PC-3 (cell line): Measurements from ENCODE around the gene ERI3. TPM values are rescaled to one million over a fixed set of nuclear protein-coding genes. Genes with fewer than 3 reads are reported as not detected.
A peak's percentile ranks its signal among the peaks of the same experiment; 100 is the strongest.

ENCODE experiments used
- ATAC-seq: fragments of 200-7000 bp; cut with Tn5 transposase; 2 replicates; pipeline ENCODE4 v1.9.1; 2020; ENCODE audit warnings: mild to moderate bottlenecking, moderate library complexity
- BruUV-seq: library from RNA; stranded (reverse); fragments of 400-500 nt; replicated peaks from 2 replicates; lab custom pipeline; 2021; lab: Mats Ljungman, UMichigan
- CTCF ChIA-PET: fragments of 300-600 bp; sonication (Branson Sonifier 250); formaldehyde crosslinking; loops from one replicate; lab custom pipeline; 2022; ENCODE audit warnings: antibody characterized with exemption; lab: Charles Lee
- POLR2A ChIA-PET: fragments of 300-600 bp; sonication (Branson Sonifier 250); formaldehyde crosslinking; loops from one replicate; lab custom pipeline; 2022; ENCODE audit warnings: antibody characterized with exemption; ENCODE audit not compliant: unreplicated experiment; lab: Charles Lee
- DNase-seq: peaks from one replicate; pipeline ENCODE4 v3.0.0-alpha.2; 2015
- H2AFZ ChIP-seq: fragments of 300-600 bp; sonication (generic); 2 replicates; pipeline ENCODE4 v1.6.0; 2016; ENCODE audit warnings: antibody characterized with exemption, low read length
- H3F3A ChIP-seq: fragments of 300-600 bp; sonication (generic); one replicate; pipeline ENCODE4 v1.6.0; 2017; ENCODE audit warnings: antibody characterized with exemption, low read length, control low read depth, mild to moderate bottlenecking; ENCODE audit not compliant: unreplicated experiment
- H3K27ac ChIP-seq: fragments of 300-600 bp; sonication (generic); 2 replicates; pipeline ENCODE4 v1.5.1; 2016; ENCODE audit warnings: mild to moderate bottlenecking, low read length
- H3K27me3 ChIP-seq: fragments of 300-600 bp; sonication (generic); 2 replicates; pipeline ENCODE4 v1.6.1; 2016; ENCODE audit warnings: low read length, mixed read lengths
- H3K36me3 ChIP-seq: fragments of 300-600 bp; sonication (generic); 2 replicates; pipeline ENCODE4 v1.6.1; 2016; ENCODE audit warnings: low read depth, mixed run types, low read length, mixed read lengths
- H3K4me1 ChIP-seq: fragments of 300-600 bp; sonication (generic); 2 replicates; pipeline ENCODE4 v1.5.1; 2016; ENCODE audit warnings: low read length; ENCODE audit not compliant: insufficient read depth
- H3K4me2 ChIP-seq: fragments of 300-600 bp; sonication (generic); 2 replicates; pipeline ENCODE4 v1.6.0; 2016; ENCODE audit warnings: low read length
- H3K4me3 ChIP-seq: fragments of 300-600 bp; sonication (generic); 2 replicates; pipeline ENCODE4 v1.5.1; 2016; ENCODE audit warnings: mild to moderate bottlenecking, low read length, mixed read lengths
- H3K79me2 ChIP-seq: fragments of 300-600 bp; sonication (generic); 2 replicates; pipeline ENCODE4 v1.6.1; 2017; ENCODE audit warnings: low read length, mixed read lengths
- H3K9ac ChIP-seq: fragments of 300-600 bp; sonication (generic); 2 replicates; pipeline ENCODE4 v1.6.0; 2016; ENCODE audit warnings: mild to moderate bottlenecking, low read length
- H3K9me2 ChIP-seq: fragments of 300-600 bp; sonication (generic); replicated peaks from 2 replicates; pipeline ENCODE4 v1.6.1; 2016; ENCODE audit warnings: mixed run types, low read length, mixed read lengths
- H3K9me3 ChIP-seq: fragments of 300-600 bp; sonication (generic); 2 replicates; pipeline ENCODE4 v1.6.1; 2016; ENCODE audit warnings: low read length, mixed read lengths
- H4K20me1 ChIP-seq: fragments of 300-600 bp; sonication (generic); 2 replicates; pipeline ENCODE4 v1.6.1; 2016; ENCODE audit warnings: low read length, mixed read lengths
- EZH2 ChIP-seq: fragments of 300-600 bp; sonication (generic); IDR thresholded peaks from one replicate; pipeline ENCODE4 v1.6.1; 2017; ENCODE audit warnings: antibody characterized with exemption, mild to moderate bottlenecking, low read length; ENCODE audit not compliant: unreplicated experiment
- EZH2phosphoT487 ChIP-seq: fragments of 300-600 bp; sonication (generic); IDR thresholded peaks from 2 replicates; pipeline ENCODE4 v1.6.1; 2018; ENCODE audit warnings: mild to moderate bottlenecking, antibody characterized with exemption, low read length, borderline replicate concordance
- intact Hi-C: fragments of 100-400 bp; cut with micrococcal nuclease; formaldehyde crosslinking; loops from 2 replicates; pipeline ENCODE4 v1.9.0; 2023
- total RNA-seq: library from RNA; depleted of rRNA; stranded (reverse); fragments of >200 nt; gene quantifications from 2 replicates; pipeline ENCODE4 v1.2.3, GENCODE V29; 2014
- TF ChIP-seq, protein P1 (sequence below): fragments of 300-600 bp; sonication (generic); conservative IDR thresholded peaks from 2 replicates; pipeline ENCODE4 v1.5.1; 2017; ENCODE audit warnings: antibody characterized with exemption, low read depth, mild to moderate bottlenecking, low read length

The ERI3 gene
- total RNA-seq, 1 experiment from 2014 or later, result 138 TPM

DNA sequence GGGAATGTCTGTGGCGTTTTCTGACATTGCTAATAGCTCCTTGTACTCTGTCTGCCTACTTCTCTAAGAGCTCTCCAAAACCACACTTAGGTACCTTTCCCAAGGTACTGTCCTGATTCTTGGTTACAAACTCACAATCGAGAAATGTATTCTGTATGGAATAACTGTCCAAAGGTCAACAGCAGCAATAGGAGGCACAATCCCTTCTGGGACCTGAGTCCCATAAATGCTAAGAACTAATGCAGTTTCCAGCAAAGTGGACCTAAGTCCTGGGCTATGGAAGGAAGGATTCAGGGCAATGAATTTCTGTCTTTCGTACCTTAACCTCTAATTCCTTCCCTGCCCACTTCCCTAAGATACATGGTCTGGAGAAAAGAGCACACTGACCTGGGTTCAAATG is 82.1 kb downstream of the ERI3 start:
- intact Hi-C loops, result no loop called here
- BruUV-seq, result no TSS peak
- H3K9ac ChIP-seq, result no peak overlapping the region
- H3K4me3 ChIP-seq, result no peak overlapping the region
- TF ChIP-seq EZH2, result no peak
- TF ChIP-seq, protein P1, sequence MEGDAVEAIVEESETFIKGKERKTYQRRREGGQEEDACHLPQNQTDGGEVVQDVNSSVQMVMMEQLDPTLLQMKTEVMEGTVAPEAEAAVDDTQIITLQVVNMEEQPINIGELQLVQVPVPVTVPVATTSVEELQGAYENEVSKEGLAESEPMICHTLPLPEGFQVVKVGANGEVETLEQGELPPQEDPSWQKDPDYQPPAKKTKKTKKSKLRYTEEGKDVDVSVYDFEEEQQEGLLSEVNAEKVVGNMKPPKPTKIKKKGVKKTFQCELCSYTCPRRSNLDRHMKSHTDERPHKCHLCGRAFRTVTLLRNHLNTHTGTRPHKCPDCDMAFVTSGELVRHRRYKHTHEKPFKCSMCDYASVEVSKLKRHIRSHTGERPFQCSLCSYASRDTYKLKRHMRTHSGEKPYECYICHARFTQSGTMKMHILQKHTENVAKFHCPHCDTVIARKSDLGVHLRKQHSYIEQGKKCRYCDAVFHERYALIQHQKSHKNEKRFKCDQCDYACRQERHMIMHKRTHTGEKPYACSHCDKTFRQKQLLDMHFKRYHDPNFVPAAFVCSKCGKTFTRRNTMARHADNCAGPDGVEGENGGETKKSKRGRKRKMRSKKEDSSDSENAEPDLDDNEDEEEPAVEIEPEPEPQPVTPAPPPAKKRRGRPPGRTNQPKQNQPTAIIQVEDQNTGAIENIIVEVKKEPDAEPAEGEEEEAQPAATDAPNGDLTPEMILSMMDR, result no peak
- TF ChIP-seq EZH2phosphoT487, result no peak
- POLR2A ChIA-PET, result no interaction called here
- no peaks in the 10 kb centered on the region for H3K9me2 ChIP-seq
- no peaks in the 10 kb centered on the region for H3K9me3 ChIP-seq
- no peak overlapping the region for H3K4me2 ChIP-seq
- H3K27ac ChIP-seq, result no peak overlapping the region
- H3K79me2 ChIP-seq, result no peaks in the 10 kb centered on the region
- CTCF ChIA-PET, result no interaction called here
- ATAC-seq (no peak), DNase-seq (no peak)
- no peaks in the 10 kb centered on the region for H3F3A ChIP-seq
- no peaks in the 10 kb centered on the region for H3K36me3 ChIP-seq
- H3K27me3 ChIP-seq, result no peaks in the 10 kb centered on the region
- H3K4me1 ChIP-seq, result peaks cover 11% of the 10 kb centered on the region
- H4K20me1 ChIP-seq, result no peaks in the 10 kb centered on the region
- no peak overlapping the region for H2AFZ ChIP-seq

DNA sequence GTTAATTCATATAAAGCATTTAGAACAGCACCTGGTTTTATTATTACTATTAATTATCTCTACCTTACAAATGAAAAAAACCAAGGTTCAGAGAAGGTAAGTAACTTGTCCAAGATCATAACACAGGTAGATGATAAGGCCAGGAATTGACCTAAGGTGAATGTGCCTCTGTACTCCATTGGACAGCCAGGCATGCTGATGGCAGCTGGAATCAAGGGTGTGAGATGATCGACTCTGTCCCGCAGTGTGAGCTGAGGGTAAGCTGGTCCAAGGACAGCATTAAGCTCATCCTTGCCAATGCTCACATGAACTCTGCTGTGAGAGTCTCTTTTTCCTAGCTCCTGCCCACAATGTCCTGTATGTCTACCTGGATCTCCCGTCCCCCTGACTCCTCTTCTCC is 83.4 kb downstream of the ERI3 start:
- Histone ChIP-seq H3K4me1 (peaks cover 2% of the 10 kb centered on the region; the same call in 1 of the 2 replicates), H3K79me2 (no peaks in the 10 kb centered on the region), H3K9me2 (no peaks in the 10 kb centered on the region), H3K9ac (no peak overlapping the region), H3K36me3 (no peaks in the 10 kb centered on the region), H3K9me3 (no peaks in the 10 kb centered on the region), H3K4me3 (no peak overlapping the region), H3F3A (no peaks in the 10 kb centered on the region), H2AFZ (no peak overlapping the region), H3K4me2 (no peak overlapping the region), H3K27ac (no peak overlapping the region), H4K20me1 (no peaks in the 10 kb centered on the region), H3K27me3 (no peaks in the 10 kb centered on the region)
- BruUV-seq, result no TSS peak
- POLR2A ChIA-PET, result no interaction called here
- CTCF ChIA-PET, result no interaction called here
- no peak for TF ChIP-seq EZH2
- DNase-seq, result no peak
- no peak for ATAC-seq
- intact Hi-C loops, result no loop called here

DNA sequence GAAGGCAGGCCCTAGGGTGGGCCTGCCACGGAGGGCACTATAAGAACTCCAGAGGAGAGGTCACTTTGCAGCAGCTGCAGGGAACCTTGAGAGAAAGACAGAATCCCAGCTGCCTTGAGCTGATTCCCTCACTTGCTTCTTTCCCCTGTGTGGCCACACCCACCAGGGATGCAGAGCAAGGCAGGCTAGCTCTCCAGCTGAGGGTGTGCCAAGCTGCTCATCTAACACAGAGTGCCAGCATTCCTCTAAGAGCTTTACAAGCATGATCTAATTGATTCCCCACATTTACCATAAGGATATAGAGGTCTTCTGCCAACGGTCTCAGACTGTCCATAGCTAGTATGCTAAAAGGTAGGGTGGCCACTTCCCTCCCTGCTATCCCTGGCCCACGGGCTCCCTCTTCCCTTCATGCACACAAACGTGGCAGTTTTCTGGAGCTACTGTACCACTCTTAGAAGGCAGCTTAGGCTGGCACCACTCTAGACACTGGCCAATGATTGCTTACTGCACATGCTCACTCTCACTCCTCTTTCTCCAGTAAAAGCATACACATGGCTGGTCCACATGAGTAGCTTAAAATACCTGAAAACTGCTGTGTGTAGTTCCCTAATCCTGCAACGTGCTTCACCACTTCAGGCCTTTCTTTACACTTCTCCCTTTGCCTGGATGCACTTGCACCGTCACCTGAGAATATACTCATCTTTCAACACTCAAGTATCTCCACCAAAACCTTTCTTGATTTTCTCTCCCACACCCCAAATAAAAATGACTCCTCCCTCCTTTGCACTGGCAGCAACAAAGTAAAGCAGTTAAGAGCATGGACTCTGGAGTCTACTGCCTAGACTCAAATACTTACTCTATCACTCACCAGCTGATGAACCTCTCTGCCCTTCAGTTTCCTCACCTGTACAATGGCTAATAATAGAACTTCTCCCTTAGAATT is 84.1 kb downstream of the ERI3 start:
- no peaks in the 10 kb centered on the region for H3K4me1 ChIP-seq
- POLR2A ChIA-PET, result no interaction called here
- H3K27me3 ChIP-seq, result no peaks in the 10 kb centered on the region
- no peaks in the 10 kb centered on the region for H3F3A ChIP-seq
- H4K20me1 ChIP-seq, result no peaks in the 10 kb centered on the region
- H3K9me3 ChIP-seq, result no peaks in the 10 kb centered on the region
- TF ChIP-seq EZH2 (no peak), EZH2phosphoT487 (no peak)
- TF ChIP-seq, protein P1, result no peak
- H3K79me2 ChIP-seq, result no peaks in the 10 kb centered on the region
- CTCF ChIA-PET, result no interaction called here
- ATAC-seq (peak; percentile 31; the same call in 1 of the 2 replicates), DNase-seq (no peak)
- no peak overlapping the region for H2AFZ ChIP-seq
- no TSS peak for BruUV-seq
- no peak overlapping the region for H3K27ac ChIP-seq
- H3K4me2 ChIP-seq, result no peak overlapping the region
- no peak overlapping the region for H3K9ac ChIP-seq
- H3K4me3 ChIP-seq, result no peak overlapping the region
- H3K36me3 ChIP-seq, result no peaks in the 10 kb centered on the region
- intact Hi-C loops, result no loop called here
- H3K9me2 ChIP-seq, result no peaks in the 10 kb centered on the region
